ENCODE data around the gene SLC2A9.

DNA sequence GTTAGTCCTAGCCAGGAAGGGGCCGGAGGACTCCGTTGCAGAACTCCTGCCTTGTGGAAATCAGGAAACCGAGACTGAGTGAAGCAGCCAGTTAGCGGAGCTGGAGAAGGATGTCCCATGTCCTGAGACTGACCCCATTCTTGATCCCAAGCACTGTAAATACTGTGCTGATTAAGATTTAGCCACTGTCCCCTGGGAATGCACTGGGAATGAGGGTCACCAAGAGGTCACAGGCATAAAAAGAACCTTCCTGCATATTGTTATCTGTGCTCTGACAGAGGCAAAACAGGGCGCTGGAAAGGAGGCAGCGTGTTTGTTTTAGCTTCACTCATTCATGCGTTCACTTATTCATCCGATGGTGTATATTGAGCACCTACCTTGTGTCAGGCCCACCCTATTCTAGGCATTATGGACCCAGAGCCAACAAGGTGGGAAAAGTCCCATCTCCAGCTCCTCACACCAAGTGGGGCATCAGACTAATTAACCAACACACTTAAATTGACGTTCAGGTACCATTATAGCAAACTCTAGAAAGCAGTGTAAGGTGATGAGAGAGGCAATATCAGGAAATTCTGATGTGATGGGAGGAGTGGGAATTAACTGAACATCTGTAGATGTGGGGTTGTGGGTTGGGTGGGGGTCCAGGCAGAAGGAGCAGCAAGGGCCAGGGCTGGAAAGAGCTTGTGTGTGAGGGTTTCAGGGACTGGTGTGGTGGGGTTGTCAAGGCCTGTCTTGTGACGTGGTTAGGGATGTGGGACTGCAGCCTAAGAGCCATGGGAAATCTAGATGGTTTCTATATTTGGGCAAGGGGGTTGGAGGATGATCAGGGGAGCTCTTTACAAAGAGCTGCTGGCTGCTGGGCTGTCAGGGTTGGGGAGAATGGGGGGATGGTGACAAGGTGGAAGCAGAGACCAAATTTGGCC is 10.6 kb upstream of the SLC2A9 start:
- TF ChIP-seq, protein P1, sequence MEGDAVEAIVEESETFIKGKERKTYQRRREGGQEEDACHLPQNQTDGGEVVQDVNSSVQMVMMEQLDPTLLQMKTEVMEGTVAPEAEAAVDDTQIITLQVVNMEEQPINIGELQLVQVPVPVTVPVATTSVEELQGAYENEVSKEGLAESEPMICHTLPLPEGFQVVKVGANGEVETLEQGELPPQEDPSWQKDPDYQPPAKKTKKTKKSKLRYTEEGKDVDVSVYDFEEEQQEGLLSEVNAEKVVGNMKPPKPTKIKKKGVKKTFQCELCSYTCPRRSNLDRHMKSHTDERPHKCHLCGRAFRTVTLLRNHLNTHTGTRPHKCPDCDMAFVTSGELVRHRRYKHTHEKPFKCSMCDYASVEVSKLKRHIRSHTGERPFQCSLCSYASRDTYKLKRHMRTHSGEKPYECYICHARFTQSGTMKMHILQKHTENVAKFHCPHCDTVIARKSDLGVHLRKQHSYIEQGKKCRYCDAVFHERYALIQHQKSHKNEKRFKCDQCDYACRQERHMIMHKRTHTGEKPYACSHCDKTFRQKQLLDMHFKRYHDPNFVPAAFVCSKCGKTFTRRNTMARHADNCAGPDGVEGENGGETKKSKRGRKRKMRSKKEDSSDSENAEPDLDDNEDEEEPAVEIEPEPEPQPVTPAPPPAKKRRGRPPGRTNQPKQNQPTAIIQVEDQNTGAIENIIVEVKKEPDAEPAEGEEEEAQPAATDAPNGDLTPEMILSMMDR (IDR thresholded peaks at IDR 0.05) = no peak
- TF ChIP-seq POLR2AphosphoS5 (IDR thresholded peaks at IDR 0.05) = peak in 1 of 4 donors; percentile 27
- no peak for TF ChIP-seq POLR2A (IDR thresholded peaks at IDR 0.05)
- TF ChIP-seq EP300 (IDR thresholded peaks at IDR 0.05) = no peak
